HG02938 (cell line): ENCODE measurements around the gene ARL14EPL.

Experiments used
- ATAC-seq: cut with Tn5 transposase; IDR thresholded peaks from one replicate; pipeline ENCODE4 v1.9.1; 2021; ENCODE audit warnings: mild to moderate bottlenecking, moderate library complexity; ENCODE audit not compliant: unreplicated experiment

Gene ARL14EPL

DNA sequence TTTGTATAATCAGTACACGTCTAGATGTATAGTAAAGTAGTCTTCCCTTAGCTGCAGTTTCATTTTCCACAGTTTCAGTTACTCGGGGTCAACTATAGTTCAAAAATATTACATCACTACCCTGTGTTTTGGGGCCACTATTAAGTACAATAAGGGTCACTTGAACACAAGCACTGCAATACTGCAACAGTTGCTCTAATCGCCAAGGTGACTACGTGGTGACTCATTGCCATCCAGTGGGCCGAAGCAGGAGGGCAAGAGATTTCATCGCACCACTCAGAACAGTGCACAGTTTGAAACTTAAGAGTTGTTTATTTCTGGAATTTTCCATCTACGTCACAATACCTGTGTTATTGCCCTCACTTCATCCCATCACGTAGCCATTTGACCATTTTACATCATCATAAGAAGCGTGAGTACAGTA, at the start of gene ARL14EPL:
Gene ARL14EPL, plus strand, starts transcription at position 379 of the 424 bp plus-strand sequence. CDS start 18,994 bp downstream, outside the sequence.
- peak; percentile 84 for ATAC-seq

- ATAC-seq: no peak
Measured at GRCh38 chr5:115983519-115983918, 48.8 kb upstream of the ARL14EPL start.

- ATAC-seq: no peak
Measured at GRCh38 chr5:115985802-115986757, 46.2 kb upstream of the ARL14EPL start.

DNA sequence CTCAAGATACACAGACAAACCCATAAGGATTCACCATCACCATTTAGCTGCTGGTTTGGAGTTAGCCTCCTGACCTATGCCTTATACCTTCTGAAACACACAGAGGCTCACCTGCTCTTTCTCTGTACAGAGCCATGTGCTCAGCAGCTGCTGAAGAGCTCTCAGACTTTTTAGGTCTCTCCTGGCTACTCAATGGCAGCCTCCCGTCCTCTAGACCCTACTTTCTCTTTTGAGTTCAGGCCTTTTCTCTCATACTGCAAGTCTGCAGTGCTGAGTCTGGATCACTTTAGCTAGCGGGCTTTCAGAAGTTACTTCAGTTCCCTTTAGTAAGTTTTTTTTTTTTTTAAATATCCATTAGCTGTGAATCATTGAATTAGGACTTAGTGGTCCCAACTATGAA, 44.3 kb upstream of the ARL14EPL start:
- no peak for ATAC-seq

DNA sequence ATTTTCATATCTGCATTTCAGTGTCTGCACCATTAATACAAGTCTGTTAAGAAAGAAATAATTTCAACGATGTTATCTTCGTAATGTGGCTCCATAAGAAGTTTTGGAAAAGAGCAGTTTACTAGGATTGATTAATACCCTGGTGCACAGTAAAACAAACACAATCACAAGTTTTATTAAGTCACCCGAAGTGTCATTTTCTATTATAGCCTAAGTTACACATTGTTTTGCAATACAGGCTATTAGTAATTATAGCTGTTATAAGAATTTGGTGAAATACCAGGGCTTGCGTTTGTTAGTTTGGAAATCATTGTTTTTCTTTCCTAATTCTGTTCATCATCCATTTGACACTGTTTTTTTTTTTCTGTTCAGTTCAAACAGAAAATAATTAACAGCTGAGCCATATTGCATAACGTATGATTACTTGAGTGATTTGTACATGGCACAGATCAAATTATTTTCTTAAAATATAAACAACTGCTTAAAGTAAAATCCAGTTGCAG, 39.4 kb upstream of the ARL14EPL start:
- no peak for ATAC-seq

DNA sequence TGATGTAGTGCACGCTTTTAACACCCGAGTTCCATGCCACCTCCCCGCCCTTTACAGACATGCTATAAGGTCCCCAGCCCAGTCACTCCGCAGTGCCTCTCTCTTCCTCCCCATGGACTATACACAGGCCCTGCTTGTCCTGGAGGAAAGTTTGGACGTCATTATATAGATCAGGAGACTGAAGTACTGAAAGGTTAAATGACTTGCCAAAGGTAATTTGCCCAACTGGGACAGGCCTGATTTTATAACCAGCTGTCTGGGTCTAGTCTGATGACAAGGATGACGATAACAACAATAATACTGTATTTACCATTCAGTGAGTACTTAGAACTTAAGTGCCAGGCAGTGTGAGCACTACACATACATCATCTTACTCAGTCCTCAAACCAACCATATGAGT, 36.9 kb upstream of the ARL14EPL start:
- no peak for ATAC-seq

DNA sequence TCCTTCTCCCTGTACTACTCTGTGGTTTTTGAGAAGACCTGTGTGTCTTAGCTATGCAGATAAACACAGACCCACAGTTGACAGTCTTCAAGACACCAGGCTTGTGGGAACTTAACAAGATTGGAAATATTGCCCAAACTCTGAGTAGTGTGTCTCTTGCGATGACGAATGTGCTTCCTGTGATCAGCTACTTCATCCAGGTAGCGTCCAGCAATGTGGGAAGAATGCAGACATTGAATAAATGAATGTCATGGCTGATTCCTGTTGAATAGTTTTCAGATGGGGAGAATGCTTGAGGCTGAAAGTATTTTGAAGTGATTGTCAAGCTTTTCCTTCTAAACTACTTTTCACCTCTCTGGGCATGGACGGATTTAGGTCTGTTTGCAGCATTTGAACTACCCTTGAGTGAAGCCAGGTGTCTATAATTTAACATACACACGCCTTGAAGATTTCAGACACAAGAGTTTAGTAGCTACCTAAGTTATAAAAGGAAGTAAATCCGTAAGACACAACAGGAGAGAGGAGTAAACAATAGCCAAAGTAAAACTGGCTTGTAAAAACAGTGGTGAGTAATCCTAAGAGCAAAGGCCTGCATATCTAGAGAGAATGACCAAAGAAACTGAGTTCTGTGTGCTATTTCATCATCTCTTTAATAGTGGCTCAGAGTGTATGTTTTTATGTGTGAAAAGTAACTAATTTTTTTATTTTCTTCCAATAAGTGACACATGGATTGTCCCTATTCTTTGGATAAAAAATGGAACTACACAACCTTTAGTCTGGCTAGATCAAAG, 30.0 kb upstream of the ARL14EPL start:
- no peak for ATAC-seq

- no peak for ATAC-seq
Measured at GRCh38 chr5:116004248-116004647, 28.0 kb upstream of the ARL14EPL start.

- ATAC-seq: no peak
Measured at GRCh38 chr5:116009806-116010205, 22.5 kb upstream of the ARL14EPL start.

DNA sequence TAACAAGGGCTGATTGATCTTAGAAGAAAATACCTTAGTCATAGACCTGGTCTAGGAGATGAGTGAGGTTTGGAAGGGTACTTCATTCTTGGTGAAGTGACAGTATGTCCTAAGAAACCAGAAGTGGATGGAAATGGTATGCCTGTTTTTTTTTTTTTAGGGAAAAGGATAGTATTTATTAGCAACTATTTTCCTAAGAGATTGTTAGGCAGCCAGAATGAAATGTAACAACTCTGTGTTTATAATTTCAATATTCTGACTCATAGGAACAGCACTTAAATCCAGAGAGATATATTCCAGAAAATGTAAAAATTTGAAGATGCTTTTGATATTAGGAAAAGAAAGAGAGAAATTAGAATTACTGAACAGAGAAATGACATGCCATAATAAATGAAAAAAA, 21.2 kb upstream of the ARL14EPL start:
- no peak for ATAC-seq

DNA sequence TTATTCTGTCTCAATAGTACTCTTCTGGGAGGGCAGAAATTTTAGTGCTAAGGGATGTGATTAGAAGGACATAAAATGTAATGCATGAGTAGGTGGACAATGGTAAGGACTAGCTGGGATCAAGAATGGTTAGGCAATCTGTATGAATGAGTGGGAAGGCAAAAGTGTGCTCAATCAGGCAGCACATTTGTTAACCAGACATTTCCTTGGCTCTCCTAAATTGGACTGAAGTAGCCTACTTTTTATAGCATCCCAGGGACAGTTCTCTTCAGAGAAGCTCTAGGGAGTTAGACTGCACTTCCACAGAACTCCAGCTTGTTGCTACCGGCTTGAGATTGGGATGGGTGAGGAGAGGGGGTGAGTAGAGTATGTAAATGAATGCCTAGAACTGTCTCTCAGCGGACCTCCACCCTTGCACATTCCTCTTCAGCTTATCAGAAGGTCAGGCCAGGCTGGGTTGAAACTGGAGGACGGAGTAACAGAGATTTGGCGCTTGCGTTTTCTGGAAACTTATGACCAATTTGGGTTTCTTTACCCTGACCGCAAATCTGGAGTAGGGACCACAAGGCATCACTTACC, 19.0 kb upstream of the ARL14EPL start:
- ATAC-seq: no peak

- ATAC-seq: no peak
Measured at GRCh38 chr5:116013936-116014335, 18.3 kb upstream of the ARL14EPL start.

DNA sequence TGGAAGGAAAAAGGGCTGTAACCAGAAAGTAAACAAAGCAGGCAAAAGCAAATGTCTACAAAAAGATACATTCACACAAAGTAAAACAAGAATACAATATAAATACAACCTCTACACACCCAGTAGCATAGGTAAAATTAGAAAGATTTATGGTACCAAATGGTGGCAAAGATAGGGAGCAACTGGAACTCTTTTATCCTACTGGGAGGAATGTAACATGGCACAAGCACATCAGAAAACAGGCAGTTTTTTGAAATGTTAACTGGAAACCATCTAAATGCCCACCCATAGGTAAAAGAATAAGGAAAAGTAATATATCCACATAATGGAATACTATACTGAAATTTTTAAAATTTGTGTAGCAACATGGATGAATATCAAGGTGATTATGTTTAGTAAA, 8.7 kb upstream of the ARL14EPL start:
- ATAC-seq: no peak

GRCh38 chr5:116025866-116026265, 6.4 kb upstream of the ARL14EPL start:
- no peak for ATAC-seq

DNA sequence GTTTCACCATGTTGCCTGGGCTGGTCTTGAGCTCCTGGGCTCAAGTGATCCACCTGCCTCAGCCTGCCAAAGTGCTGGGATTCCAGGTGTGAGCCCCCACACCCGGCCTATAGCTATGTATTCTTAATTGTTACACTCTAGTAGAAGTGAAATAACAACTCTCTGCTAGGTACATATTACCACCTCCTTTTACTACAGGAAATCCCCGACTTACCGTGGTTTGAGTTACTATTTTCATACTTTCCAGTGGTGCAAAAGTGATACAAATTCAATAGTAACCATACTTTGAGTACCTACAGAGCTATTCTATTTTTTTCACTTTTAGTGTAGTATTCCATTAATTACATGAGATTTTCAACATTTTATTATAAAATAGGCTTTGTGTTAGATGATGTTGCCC, 719 bp downstream of the ARL14EPL start:
- ATAC-seq: peak; percentile 32

GRCh38 chr5:116035123-116035522, 2.9 kb downstream of the ARL14EPL start:
- no peak for ATAC-seq

DNA sequence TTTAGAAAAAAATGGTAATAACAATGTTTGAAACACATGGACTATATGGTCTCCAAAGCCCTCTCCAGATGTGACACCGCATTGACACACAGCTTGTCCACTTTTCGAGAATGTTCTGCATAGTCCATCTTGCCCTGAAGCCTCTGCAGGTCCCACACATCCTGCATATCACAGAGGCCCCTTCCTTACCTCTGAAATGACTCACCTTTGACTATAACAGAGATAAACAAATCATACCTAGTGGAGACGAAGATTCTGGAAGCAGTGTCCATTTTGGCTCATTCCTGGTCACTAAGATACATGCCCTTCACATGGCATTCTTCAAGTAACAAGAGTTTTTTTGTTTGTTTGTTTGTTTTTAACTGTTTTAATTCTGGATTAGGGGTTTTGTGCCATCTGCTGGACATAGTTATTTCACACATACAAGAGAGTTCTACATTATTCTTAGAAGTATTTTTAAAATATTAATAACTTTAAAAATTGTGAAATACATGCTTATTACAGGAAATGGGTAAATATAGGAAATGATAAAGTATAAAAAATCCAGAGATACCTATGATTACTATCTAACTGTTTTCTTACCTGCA, 5.1 kb downstream of the ARL14EPL start:
- ATAC-seq: no peak

- ATAC-seq: peak; percentile 77
Measured at GRCh38 chr5:116038817-116039216, 6.5 kb downstream of the ARL14EPL start.

DNA sequence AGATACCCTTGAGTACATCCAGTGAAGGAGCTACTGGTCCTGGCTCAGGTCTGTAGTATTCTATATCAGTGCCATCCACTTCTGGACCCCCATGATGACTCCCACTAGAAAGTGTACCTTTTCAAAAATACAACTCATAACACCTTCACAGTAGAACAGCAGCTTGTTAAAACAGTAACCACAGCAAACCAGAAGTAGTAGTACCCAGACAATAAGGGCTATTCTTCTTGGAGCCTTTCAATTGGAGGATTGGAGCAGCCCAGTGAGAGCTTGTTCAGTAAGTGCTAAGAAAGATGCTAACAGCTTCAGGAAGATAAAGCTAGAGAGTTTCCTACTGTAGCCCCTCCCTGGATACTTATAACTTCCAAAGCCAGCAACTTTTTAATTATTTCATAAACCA, 10.1 kb downstream of the ARL14EPL start:
- no peak for ATAC-seq

- ATAC-seq: no peak
Measured at GRCh38 chr5:116044073-116044472, 11.8 kb downstream of the ARL14EPL start.

DNA sequence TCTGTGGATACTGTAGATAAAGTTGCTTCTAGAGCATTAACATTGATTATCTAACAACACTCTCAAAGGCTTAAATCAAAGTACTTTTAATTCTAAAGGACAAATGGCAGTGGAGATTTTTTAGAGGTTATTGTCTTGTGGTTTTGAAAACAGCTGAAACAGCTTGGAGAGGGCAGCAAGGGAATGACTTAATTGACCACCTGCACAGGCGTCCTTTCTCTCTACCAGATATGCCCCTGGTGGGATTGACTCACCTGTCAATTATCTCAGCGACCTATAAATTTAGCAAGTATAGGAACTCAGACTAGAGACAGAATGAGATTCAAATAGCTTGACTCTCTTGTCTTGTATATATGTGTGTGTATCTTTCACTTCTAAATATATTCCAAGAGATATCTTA, 13.5 kb downstream of the ARL14EPL start:
- ATAC-seq: no peak
